SW 1271 (cell line): ENCODE data around the gene ZDHHC11.
"Not testable (repeated sequence)": the region's sequence is repeated elsewhere in the genome, so short reads cannot be mapped to it uniquely, and the experiment has no call there.

ENCODE experiments used
- DNase-seq, 2 experiments: peaks; one replicate each; lab custom pipeline; 2025; lab: John Stamatoyannopoulos, UW

The ZDHHC11 gene

DNA sequence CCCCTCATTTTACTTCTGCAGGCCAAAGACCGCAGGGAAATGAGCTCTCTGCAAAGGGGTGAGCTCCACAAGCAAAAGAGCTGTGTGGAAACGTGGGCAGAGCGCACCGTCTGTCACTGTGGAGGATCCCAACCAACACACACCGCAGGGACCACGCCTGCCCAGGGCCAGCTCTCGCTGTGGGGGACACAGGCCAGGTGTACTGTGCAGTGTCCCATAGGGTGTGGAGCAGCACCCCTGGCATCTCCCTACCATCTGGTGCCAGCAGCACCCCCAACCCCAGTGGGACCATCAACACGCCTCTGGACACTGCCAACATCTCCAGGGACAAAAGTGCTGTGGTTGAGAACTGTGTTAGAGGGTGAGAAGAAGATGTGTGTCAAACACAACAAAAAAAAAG is 27.9 kb upstream of the ZDHHC11 start:
- DNase-seq: not testable (repeated sequence)

GRCh38 chr5:878125-878524 is 27.3 kb upstream of the ZDHHC11 start:
- no peak for DNase-seq

GRCh38 chr5:876398-877365 is 25.9 kb upstream of the ZDHHC11 start:
- no peak for DNase-seq

DNA sequence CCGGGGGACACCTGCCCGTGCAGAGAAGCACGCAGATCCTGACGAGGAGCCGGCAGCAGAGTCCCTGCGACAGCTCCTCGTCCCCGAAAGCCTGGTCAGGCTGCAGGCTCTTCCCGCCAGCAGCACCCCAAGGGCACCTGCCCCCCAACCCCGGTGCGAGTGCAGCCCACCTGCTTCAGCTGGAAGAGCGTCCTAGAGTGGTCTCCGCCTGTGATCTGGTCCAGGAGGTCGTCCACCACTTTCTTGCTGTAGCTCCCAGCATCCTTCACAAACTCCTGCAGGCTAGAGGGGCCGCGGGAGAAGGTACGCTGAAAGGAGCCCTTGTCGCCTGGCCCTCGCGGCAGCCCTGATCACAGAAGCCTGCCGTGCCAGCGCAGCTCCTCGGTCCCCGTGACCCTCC is 25.1 kb upstream of the ZDHHC11 start:
- no peak for DNase-seq

DNA sequence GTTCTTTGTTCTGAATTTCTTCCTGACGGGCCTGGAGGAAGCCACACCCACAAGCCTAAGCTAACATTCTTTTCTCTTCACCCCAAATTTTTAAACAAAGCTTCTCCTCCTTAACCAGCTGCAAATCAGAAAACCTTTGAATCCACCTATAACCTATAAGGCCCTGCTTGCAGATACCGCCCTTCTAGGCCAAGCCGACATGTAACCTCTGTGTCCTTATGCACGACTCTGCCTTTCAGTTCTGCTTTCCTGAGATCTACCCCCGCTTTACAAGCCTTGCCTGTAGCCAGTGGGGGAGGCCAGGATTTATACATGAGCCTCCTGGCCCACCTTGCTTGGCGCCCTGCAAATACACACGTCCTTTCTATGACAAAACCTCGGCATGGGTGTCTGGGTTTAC is 22.5 kb upstream of the ZDHHC11 start:
- DNase-seq: no peak

- no peak for DNase-seq
Measured at GRCh38 chr5:872301-872700, 21.5 kb upstream of the ZDHHC11 start.

GRCh38 chr5:871596-872298 is 21.0 kb upstream of the ZDHHC11 start:
- DNase-seq: no peak

DNA sequence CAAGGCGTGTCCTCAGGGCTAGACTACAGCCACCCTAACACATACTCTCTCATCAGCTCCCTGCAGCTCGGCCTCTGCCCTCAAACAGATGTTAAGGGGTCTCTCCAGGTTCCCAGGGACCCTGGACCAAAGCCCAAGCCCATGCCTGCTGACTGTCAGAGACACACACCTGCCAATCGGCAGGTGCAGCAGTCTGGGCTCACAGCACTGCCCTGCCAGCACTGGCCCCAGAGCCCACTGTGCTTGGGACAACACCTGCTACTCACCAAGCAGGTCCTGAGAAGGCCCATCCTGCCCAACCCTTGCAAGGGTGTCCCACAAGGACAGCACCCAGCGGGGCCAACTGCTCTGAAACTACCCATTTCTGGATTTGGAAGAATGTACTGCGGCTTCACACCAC is 20.2 kb upstream of the ZDHHC11 start:
- DNase-seq: no peak

GRCh38 chr5:868428-869135 is 17.8 kb upstream of the ZDHHC11 start:
- no peak for DNase-seq

GRCh38 chr5:867300-867870 is 16.6 kb upstream of the ZDHHC11 start:
- no peak for DNase-seq

- no peak for DNase-seq
Measured at GRCh38 chr5:865771-866170, 15.0 kb upstream of the ZDHHC11 start.

DNA sequence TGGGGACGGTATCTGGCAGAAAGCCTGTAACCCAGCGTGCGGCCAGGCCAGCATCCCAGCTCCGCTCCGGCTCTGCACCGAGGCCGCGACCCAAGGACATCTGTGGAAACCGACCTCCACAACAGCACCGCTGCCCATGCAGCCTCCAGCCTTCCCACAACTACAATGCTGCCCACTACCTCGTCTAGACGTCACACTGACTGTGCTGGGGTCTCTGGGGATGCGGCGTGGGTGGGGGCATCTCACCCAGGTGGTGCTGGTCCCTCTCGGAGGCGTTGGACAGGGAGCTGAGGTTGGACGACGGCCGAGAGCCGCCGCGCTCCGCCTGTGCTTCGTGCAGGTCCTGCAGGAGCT is 14.4 kb upstream of the ZDHHC11 start:
- DNase-seq: no peak

DNA sequence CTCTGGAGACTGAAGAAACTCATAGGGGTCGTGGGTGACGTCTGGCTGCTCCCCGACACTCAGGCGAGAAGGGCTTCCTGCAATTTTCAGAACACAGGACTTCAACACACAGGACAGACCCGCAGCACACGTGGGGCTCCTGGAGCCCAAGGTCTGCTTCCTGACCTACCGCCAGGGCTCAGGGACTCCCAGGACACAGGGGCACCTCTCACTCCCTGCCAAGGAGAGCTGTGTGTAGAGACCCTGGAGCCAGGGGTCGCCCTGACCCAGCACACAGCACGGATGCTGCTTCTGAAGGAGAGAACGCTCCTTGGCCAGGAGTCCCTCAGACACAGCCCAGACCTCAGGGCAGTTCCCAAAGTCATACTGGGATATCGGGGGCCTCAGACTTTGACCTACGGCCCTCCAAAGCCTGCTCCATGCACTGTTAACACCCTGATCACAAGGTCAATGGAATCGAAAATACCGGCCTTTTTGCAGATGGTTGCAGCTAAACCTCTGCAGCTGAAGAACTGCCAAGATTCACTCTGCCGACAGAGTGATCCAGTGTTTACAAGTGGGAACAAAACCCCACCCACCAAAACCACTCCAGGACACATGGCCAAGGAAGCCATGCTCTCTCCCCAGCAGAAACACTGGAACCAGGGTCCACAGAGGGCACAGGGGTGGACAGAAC is 13.8 kb upstream of the ZDHHC11 start:
- no peak for DNase-seq

- no peak for DNase-seq
Measured at GRCh38 chr5:863244-863805, 12.5 kb upstream of the ZDHHC11 start.

DNA sequence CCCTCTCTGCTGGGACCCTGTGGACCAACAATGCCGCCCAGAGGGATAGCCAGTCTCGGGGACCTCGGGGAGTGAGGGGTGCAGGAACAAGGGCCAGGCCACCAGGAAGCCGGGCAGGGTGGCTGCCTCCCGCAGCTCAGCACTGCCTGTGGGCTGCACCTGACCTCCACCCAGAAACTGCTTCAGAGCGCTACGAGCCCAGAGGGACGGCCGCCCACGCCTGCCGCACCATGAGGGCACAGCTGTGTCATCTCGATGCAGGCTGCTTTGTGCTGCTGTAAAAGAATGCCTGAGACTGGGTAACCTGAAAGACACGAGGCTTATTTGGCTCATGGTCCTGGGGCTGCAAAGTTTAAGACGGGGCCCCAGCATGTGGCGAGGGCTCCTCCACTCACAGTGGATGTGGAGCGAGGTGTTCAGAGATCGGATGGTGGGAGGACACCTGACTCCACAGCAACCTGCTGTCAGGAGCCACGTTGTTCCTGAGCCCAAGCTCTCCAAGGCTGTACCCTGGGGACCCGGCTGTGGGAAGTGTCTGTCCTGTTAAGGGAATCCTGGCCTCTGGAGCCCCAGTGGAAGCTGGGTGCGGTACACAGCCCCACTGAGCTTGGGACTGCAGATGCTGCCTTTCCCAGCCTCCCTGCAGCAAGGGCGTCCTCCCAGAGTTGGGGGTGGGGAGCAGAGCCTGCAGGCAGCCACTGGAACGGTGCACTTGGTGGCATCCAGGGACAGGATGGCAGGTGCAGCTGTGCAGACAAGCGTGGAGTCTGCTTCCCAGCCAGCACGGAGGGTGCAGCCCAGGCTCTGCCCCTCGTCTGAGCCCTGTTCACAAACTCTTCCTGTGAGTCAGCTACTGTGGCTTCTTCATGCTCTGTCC is 11.8 kb upstream of the ZDHHC11 start:
- peak in 1 of 2 experiments; percentile 21 for DNase-seq

GRCh38 chr5:861442-862366 is 10.9 kb upstream of the ZDHHC11 start:
- no peak for DNase-seq

DNA sequence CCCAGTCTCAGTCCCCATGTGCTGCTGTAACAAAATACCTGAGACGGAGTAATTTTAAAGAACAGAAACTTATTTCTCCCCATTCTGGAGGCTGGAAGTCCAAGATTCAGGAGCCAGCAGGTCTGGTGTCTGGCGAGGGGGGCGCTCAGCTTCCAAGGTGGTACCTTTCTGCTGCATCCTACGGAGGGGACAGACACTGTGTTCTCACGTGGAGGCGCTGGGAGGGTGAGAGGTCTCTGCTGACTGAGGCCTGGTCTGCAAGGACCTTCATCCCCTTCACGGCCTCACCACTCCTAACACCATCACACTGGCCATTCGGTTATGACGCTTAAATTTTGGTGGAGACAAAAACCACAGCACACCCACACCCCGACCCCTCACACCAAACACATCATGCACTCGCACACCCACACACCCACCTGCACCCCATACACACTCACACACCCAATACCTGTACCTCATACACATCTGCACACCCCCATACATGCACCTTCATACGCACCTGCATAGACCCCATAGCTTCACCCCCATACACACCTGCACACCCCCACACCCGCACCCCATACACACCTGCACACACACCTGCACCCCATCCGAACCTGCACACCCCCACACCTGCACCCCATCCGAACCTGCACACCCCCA is 9.8 kb upstream of the ZDHHC11 start:
- DNase-seq: no peak

GRCh38 chr5:859798-860296 is 9.1 kb upstream of the ZDHHC11 start:
- no peak for DNase-seq

GRCh38 chr5:859391-859790 is 8.6 kb upstream of the ZDHHC11 start:
- no peak for DNase-seq
